NB4 (cell line): Measurements from ENCODE around the gene CPE.

Experiments used
- POLR2A ChIP-seq: IDR thresholded peaks from 2 replicates; pipeline ENCODE4 v1.6.1; 2011; ENCODE audit warnings: mild to moderate bottlenecking; ENCODE audit not compliant: insufficient read length; ENCODE audit errors: extremely low read depth
- TF ChIP-seq, protein P1 (sequence below): IDR thresholded peaks from 2 replicates; pipeline ENCODE4 v1.6.1; 2011; ENCODE audit warnings: low read depth, low read length
- TF ChIP-seq, protein P2 (sequence below): IDR thresholded peaks from one replicate; pipeline ENCODE4 v1.5.1; 2012; ENCODE audit warnings: low read depth, low read length

DNA sequence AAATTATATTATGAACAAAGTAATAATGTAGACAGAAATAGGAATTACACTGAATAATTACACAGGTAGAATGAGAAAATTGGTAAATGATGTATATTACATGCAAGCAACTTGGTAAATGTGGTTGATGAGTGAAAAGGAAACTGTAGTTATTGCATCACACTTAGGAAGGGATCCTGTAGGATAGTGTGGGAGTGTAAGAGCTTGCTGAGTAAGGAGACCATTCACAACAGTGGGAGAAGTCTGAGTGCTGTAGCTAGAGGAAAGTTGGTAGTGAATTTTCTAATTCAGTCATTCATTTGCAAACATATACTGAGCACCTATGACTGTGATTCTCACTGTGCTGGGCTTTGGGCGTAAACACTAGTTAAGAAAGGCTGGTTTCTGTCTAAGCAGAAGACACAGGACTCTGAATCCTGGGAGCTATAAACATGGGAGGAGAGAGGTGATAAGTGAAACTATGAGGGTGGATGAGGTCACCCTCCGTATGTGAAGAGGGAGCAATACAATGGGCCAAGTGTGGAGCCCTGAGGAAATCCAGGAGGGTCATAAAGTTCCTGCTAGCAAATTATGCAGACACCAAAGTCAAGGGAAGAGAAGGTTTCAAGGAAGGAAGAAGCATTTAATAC lies 14.2 kb upstream of the CPE start:
- no peak for TF ChIP-seq POLR2A
- TF ChIP-seq, protein P1, sequence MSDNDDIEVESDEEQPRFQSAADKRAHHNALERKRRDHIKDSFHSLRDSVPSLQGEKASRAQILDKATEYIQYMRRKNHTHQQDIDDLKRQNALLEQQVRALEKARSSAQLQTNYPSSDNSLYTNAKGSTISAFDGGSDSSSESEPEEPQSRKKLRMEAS, result no peak
- TF ChIP-seq, protein P2, sequence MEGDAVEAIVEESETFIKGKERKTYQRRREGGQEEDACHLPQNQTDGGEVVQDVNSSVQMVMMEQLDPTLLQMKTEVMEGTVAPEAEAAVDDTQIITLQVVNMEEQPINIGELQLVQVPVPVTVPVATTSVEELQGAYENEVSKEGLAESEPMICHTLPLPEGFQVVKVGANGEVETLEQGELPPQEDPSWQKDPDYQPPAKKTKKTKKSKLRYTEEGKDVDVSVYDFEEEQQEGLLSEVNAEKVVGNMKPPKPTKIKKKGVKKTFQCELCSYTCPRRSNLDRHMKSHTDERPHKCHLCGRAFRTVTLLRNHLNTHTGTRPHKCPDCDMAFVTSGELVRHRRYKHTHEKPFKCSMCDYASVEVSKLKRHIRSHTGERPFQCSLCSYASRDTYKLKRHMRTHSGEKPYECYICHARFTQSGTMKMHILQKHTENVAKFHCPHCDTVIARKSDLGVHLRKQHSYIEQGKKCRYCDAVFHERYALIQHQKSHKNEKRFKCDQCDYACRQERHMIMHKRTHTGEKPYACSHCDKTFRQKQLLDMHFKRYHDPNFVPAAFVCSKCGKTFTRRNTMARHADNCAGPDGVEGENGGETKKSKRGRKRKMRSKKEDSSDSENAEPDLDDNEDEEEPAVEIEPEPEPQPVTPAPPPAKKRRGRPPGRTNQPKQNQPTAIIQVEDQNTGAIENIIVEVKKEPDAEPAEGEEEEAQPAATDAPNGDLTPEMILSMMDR, result no peak
